Esophagus squamous epithelium (tissue), 4 donors: ENCODE results near the gene IL1RAPL1.

ENCODE experiments used
- POLR2A ChIP-seq, 4 donors: fragments of 450-650 bp; IDR thresholded peaks; one replicate each; pipeline ENCODE4 v1.6.1; 2017; ENCODE audit warnings: antibody characterized with exemption in 4 of 4, mild to moderate bottlenecking in 4 of 4, moderate library complexity in 3 of 4
- TF ChIP-seq, protein P1 (sequence below), 6 experiments: fragments of 450-650 bp in 4 of 6; fragments of 200-600 bp in 2 of 6; sonication (generic) in 2 of 6; IDR thresholded peaks; one replicate each; pipeline ENCODE4 v1.5.1; 2016 to 2019; ENCODE audit warnings: antibody characterized with exemption in 6 of 6, mild to moderate bottlenecking in 4 of 6, moderate library complexity in 4 of 6

DNA sequence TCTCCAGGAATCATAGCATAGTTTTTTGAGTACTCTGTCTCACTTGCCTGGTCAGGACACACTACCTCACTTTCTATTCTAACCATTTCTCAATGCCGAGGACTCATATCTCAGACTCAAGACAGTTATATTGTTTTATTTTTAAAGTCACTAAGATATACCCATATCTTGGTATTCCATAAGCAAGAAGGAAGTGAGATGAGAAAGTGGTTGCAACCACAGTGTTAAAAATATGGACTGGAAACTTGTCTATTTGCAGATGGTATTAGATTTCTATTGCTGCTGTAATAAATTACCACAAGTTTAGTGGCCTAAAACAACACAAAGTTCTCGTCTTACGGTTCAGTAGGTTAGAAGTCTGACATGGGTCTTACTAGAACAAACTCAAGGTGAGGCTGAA, 1283.4 kb downstream of the IL1RAPL1 start:
- TF ChIP-seq POLR2A (IDR thresholded peaks at IDR 0.05) = no peak
- TF ChIP-seq, protein P1, sequence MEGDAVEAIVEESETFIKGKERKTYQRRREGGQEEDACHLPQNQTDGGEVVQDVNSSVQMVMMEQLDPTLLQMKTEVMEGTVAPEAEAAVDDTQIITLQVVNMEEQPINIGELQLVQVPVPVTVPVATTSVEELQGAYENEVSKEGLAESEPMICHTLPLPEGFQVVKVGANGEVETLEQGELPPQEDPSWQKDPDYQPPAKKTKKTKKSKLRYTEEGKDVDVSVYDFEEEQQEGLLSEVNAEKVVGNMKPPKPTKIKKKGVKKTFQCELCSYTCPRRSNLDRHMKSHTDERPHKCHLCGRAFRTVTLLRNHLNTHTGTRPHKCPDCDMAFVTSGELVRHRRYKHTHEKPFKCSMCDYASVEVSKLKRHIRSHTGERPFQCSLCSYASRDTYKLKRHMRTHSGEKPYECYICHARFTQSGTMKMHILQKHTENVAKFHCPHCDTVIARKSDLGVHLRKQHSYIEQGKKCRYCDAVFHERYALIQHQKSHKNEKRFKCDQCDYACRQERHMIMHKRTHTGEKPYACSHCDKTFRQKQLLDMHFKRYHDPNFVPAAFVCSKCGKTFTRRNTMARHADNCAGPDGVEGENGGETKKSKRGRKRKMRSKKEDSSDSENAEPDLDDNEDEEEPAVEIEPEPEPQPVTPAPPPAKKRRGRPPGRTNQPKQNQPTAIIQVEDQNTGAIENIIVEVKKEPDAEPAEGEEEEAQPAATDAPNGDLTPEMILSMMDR (IDR thresholded peaks at IDR 0.05) = no peak
